ENCODE measurements around the gene EFEMP1.

DNA sequence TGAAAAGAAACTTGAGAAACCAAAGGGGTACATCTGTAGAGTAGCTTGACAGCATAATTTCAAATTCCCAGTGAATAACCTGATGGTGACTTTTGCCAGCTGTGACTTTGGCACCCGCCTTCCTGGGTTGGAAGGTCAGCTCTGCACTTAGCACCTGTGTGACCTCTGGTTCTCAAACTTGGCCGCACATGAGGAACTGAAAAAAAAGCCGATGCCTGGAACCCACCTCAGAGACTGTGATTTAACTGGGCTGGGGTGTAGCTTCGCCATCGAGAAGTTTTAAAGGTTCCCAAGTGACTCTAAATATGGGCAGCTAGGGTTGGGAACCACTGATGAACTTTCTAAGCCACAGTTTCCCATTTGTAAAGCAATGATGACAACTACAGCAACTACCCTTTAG lies 6.5 kb downstream of the EFEMP1 start:
- TF ChIP-seq, protein P1, sequence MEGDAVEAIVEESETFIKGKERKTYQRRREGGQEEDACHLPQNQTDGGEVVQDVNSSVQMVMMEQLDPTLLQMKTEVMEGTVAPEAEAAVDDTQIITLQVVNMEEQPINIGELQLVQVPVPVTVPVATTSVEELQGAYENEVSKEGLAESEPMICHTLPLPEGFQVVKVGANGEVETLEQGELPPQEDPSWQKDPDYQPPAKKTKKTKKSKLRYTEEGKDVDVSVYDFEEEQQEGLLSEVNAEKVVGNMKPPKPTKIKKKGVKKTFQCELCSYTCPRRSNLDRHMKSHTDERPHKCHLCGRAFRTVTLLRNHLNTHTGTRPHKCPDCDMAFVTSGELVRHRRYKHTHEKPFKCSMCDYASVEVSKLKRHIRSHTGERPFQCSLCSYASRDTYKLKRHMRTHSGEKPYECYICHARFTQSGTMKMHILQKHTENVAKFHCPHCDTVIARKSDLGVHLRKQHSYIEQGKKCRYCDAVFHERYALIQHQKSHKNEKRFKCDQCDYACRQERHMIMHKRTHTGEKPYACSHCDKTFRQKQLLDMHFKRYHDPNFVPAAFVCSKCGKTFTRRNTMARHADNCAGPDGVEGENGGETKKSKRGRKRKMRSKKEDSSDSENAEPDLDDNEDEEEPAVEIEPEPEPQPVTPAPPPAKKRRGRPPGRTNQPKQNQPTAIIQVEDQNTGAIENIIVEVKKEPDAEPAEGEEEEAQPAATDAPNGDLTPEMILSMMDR (IDR thresholded peaks at IDR 0.05) = no peak
- no peak for TF ChIP-seq POLR2A (IDR thresholded peaks at IDR 0.05)

All from tibial nerve (tissue), 3 donors.